DOHH2 (cell line): ENCODE measurements around the gene BRAF.
"Not testable (repeated sequence)": the region's sequence is repeated elsewhere in the genome, so short reads cannot be mapped to it uniquely, and the experiment has no call there.

Experiments used
- H3F3A ChIP-seq: fragments of 200-600 bp; sonication (generic), shearing (Covaris generic); 2 replicates; pipeline ENCODE4 v1.6.0; 2016; ENCODE audit warnings: antibody characterized with exemption, mild to moderate bottlenecking; ENCODE audit not compliant: control insufficient read depth, insufficient read depth
- H3K27ac ChIP-seq: fragments of 200-600 bp; sonication (generic); 2 replicates; pipeline ENCODE4 v1.5.1; 2014; ENCODE audit warnings: low read depth, mild to moderate bottlenecking, low read length, moderate library complexity
- H3K27me3 ChIP-seq: fragments of 200-600 bp; sonication (generic); 2 replicates; pipeline ENCODE4 v1.6.1; 2014; ENCODE audit warnings: mild to moderate bottlenecking, low read length, mixed read lengths; ENCODE audit not compliant: control insufficient read depth
- H3K36me3 ChIP-seq: fragments of 200-600 bp; sonication (generic); 2 replicates; pipeline ENCODE4 v1.6.1; 2014; ENCODE audit warnings: mild to moderate bottlenecking, low read length, moderate library complexity, mixed read lengths; ENCODE audit not compliant: control insufficient read depth
- H3K4me1 ChIP-seq: fragments of 200-600 bp; sonication (generic); 2 replicates; pipeline ENCODE4 v1.6.1; 2014; ENCODE audit warnings: mild to moderate bottlenecking, low read length, mixed read lengths; ENCODE audit not compliant: control insufficient read depth
- H3K4me2 ChIP-seq: fragments of 200-600 bp; sonication (generic); 2 replicates; pipeline ENCODE4 v1.6.0; 2014; ENCODE audit warnings: mild to moderate bottlenecking, low read length, moderate library complexity
- H3K4me3 ChIP-seq: fragments of 200-600 bp; sonication (generic); 2 replicates; pipeline ENCODE4 v1.5.1; 2014; ENCODE audit warnings: mild to moderate bottlenecking, low read length, mixed read lengths
- H3K79me2 ChIP-seq: fragments of 200-600 bp; sonication (generic); 2 replicates; pipeline ENCODE4 v1.6.1; 2014; ENCODE audit warnings: mild to moderate bottlenecking, low read length, mixed read lengths; ENCODE audit not compliant: control insufficient read depth
- H3K9me2 ChIP-seq: fragments of 200-600 bp; sonication (generic); replicated peaks from 2 replicates; pipeline ENCODE4 v1.6.1; 2014; ENCODE audit warnings: mild to moderate bottlenecking, low read length, mixed read lengths; ENCODE audit not compliant: control insufficient read depth
- H3K9me3 ChIP-seq: fragments of 200-600 bp; sonication (generic); 2 replicates; pipeline ENCODE4 v1.6.1; 2014; ENCODE audit warnings: antibody characterized with exemption, low read length, mixed read lengths; ENCODE audit not compliant: control insufficient read depth, insufficient read depth
- H4K20me1 ChIP-seq: fragments of 200-600 bp; sonication (generic); 2 replicates; pipeline ENCODE4 v1.6.0; 2014; ENCODE audit warnings: low read depth, mild to moderate bottlenecking, antibody characterized with exemption, low read length, moderate library complexity; ENCODE audit not compliant: control insufficient read depth, insufficient read depth
- CTCF ChIP-seq: fragments of 200-600 bp; sonication (generic); IDR thresholded peaks from one replicate; pipeline ENCODE4 v1.5.1; 2014; ENCODE audit warnings: antibody characterized with exemption, mild to moderate bottlenecking, low read depth, low read length; ENCODE audit not compliant: poor library complexity, severe bottlenecking
- EZH2phosphoT487 ChIP-seq: fragments of 200-600 bp; sonication (generic); IDR thresholded peaks from 2 replicates; pipeline ENCODE4 v1.6.1; 2017; ENCODE audit warnings: borderline replicate concordance, mild to moderate bottlenecking, antibody characterized with exemption, low read length, moderate library complexity, mixed read lengths

The BRAF gene

GRCh38 chr7:140829720-140830119, 95.0 kb downstream of the BRAF start:
- no peaks in the 10 kb centered on the region for H3K9me3 ChIP-seq
- no peaks in the 10 kb centered on the region for H3K9me2 ChIP-seq
- no peaks in the 10 kb centered on the region for H3K4me1 ChIP-seq
- H3K79me2 ChIP-seq = no peaks in the 10 kb centered on the region
- peaks cover 11% of the 10 kb centered on the region for H3K36me3 ChIP-seq
- no peaks in the 10 kb centered on the region for H4K20me1 ChIP-seq
- no peak overlapping the region for H3K27ac ChIP-seq
- H3K4me3 ChIP-seq = no peak overlapping the region
- no peak overlapping the region for H3K4me2 ChIP-seq
- no peaks in the 10 kb centered on the region for H3F3A ChIP-seq
- no peak for TF ChIP-seq CTCF
- no peak for TF ChIP-seq EZH2phosphoT487
- H3K27me3 ChIP-seq = no peaks in the 10 kb centered on the region

GRCh38 chr7:140828741-140829140, 96.0 kb downstream of the BRAF start:
- Histone ChIP-seq H3K4me1 (no peaks in the 10 kb centered on the region), H3K36me3 (peaks cover under 1% of the 10 kb centered on the region)
- no peak for TF ChIP-seq CTCF
- TF ChIP-seq EZH2phosphoT487 = no peak

GRCh38 chr7:140817383-140817782, 107.3 kb downstream of the BRAF start:
- not testable (repeated sequence) for H3K4me2 ChIP-seq, H3K9me2 ChIP-seq, H3K4me3 ChIP-seq, H3F3A ChIP-seq, H3K27me3 ChIP-seq, H4K20me1 ChIP-seq, H3K27ac ChIP-seq, H3K79me2 ChIP-seq
- peaks cover 11% of the 10 kb centered on the region for H3K36me3 ChIP-seq
- peaks cover 31% of the 10 kb centered on the region for H3K4me1 ChIP-seq
- peaks cover 12% of the 10 kb centered on the region for H3K9me3 ChIP-seq

More at GRCh38 chr7:140828741-140829140, 96.0 kb downstream of the BRAF start:
- no peaks in the 10 kb centered on the region for H3K9me2 ChIP-seq
- no peaks in the 10 kb centered on the region for H3K79me2 ChIP-seq
- H3K27me3 ChIP-seq = no peaks in the 10 kb centered on the region
- no peaks in the 10 kb centered on the region for H4K20me1 ChIP-seq
- H3K9me3 ChIP-seq = no peaks in the 10 kb centered on the region
- H3K4me2 ChIP-seq = no peak overlapping the region
- H3K4me3 ChIP-seq = no peak overlapping the region
- no peak overlapping the region for H3K27ac ChIP-seq
- no peaks in the 10 kb centered on the region for H3F3A ChIP-seq

GRCh38 chr7:140810830-140811556, 113.7 kb downstream of the BRAF start:
- H3K9me3 ChIP-seq = no peaks in the 10 kb centered on the region
- H3K27ac ChIP-seq = no peak overlapping the region
- TF ChIP-seq EZH2phosphoT487 (no peak), CTCF (peak; percentile 95)
- H3K4me3 ChIP-seq = no peak overlapping the region
- 0 out of 2 replicates have a peak, but pooled peaks cover 4% of the 10 kb centered on the region for H4K20me1 ChIP-seq
- peaks cover 25% of the 10 kb centered on the region for H3K4me1 ChIP-seq
- H3K36me3 ChIP-seq = peaks cover 3% of the 10 kb centered on the region; the same call in 1 of the 2 replicates
- H3K9me2 ChIP-seq = no peaks in the 10 kb centered on the region
- peaks cover 15% of the 10 kb centered on the region; the same call in 1 of the 2 replicates for H3F3A ChIP-seq
- H3K27me3 ChIP-seq = no peaks in the 10 kb centered on the region
- no peaks in the 10 kb centered on the region; the same call in 1 of the 2 replicates for H3K79me2 ChIP-seq
- H3K4me2 ChIP-seq = no peak overlapping the region
